OCI-LY7 (cell line): ENCODE measurements around the gene OR5B21.

Experiments
- EZH2phosphoT487 ChIP-seq: fragments of 200-600 bp; sonication (generic); IDR thresholded peaks from 2 replicates; pipeline ENCODE4 v1.6.1; 2018; ENCODE audit warnings: low read depth, borderline replicate concordance, mild to moderate bottlenecking, mixed run types, antibody characterized with exemption, low read length, moderate library complexity, mixed read lengths
- TF ChIP-seq, protein P1 (sequence below): fragments of 200-600 bp; sonication (generic); conservative IDR thresholded peaks from 2 replicates; pipeline ENCODE4 v1.5.1; 2014; ENCODE audit warnings: mild to moderate bottlenecking, antibody characterized with exemption, low read length, moderate library complexity, mixed read lengths

DNA sequence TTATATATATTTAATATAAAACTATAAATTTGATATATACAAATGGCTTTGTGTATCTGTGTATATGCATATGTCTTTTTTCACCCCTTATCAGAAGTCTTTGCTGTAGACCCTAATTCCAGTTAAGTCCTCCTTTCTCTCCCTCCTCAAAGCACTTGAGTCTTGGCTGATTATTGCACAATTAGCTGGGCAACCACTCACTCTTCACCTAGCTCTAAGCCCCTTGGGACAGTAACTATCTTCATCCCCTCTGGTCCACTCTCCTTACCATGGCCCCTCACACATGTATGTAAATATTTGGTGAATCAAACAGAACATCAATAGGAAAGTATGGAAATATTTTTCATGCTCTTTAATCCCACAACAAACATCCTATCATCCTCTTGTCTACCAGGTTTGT lies 909 bp upstream of the OR5B21 start:
- TF ChIP-seq, protein P1, sequence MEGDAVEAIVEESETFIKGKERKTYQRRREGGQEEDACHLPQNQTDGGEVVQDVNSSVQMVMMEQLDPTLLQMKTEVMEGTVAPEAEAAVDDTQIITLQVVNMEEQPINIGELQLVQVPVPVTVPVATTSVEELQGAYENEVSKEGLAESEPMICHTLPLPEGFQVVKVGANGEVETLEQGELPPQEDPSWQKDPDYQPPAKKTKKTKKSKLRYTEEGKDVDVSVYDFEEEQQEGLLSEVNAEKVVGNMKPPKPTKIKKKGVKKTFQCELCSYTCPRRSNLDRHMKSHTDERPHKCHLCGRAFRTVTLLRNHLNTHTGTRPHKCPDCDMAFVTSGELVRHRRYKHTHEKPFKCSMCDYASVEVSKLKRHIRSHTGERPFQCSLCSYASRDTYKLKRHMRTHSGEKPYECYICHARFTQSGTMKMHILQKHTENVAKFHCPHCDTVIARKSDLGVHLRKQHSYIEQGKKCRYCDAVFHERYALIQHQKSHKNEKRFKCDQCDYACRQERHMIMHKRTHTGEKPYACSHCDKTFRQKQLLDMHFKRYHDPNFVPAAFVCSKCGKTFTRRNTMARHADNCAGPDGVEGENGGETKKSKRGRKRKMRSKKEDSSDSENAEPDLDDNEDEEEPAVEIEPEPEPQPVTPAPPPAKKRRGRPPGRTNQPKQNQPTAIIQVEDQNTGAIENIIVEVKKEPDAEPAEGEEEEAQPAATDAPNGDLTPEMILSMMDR: no peak
- no peak for TF ChIP-seq EZH2phosphoT487
